ENCODE data around the gene CTDSP2. TPM values are rescaled to one million over a fixed set of nuclear protein-coding genes. Genes with fewer than 3 reads are reported as not detected.

CTDSP2 gene
- total RNA-seq, 2 donors from 2014 or later = 131 to 200 TPM

- no peak for DNase-seq
- peaks cover 12% of the 10 kb centered on the region for H3K4me1 ChIP-seq
- TF ChIP-seq CTCF (IDR thresholded peaks at IDR 0.05) = no peak
- no peak overlapping the region for H3K27ac ChIP-seq
- peaks cover 61% of the 10 kb centered on the region for H3K36me3 ChIP-seq
- intact Hi-C loops (cut with DNase I) = no loop called here
- no peaks in the 10 kb centered on the region for H3K27me3 ChIP-seq
- H3K9me3 ChIP-seq = no peaks in the 10 kb centered on the region
- H3K9ac ChIP-seq (ENCODE audit: low read depth in 2 of 2, low read length in 2 of 2) = no peak overlapping the region
- H3K4me3 ChIP-seq = no peak overlapping the region
Observed at GRCh38 chr12:57826966-57827365, 19.6 kb downstream of the CTDSP2 start.

- DNase-seq = no peak
- Histone ChIP-seq H3K36me3 (peaks cover 61% of the 10 kb centered on the region), H3K9me3 (no peaks in the 10 kb centered on the region), H3K9ac (ENCODE audit: low read depth in 2 of 2, low read length in 2 of 2) (no peak overlapping the region), H3K4me1 (peaks cover 7% of the 10 kb centered on the region), H3K27ac (no peak overlapping the region), H3K4me3 (no peak overlapping the region), H3K27me3 (no peaks in the 10 kb centered on the region)
- intact Hi-C loops (cut with DNase I) = no loop called here
- no peak for TF ChIP-seq CTCF (IDR thresholded peaks at IDR 0.05)
Observed at GRCh38 chr12:57826400-57826799, 20.1 kb downstream of the CTDSP2 start.

DNA sequence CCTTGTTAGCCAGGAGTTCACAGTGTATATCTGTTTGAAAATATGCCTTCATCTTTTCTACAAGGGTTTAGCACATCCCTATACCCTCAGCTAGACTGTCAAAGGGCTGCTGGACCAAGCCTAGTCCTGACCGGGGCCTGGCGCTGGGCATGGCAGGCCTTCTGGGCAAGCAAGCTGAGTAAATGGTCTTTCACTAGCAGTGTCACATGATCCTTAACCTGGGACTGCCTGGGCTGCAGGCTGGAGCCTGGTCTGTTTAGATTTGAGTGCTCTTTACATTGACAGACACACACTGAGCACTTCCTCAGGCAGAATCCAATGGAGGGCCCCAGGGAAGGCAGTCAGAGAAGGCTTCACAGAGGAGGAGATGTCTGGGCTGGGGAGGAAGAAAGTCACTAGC, 21.1 kb downstream of the CTDSP2 start:
- Histone ChIP-seq H3K9me3 (no peaks in the 10 kb centered on the region), H3K4me1 (no peaks in the 10 kb centered on the region), H3K9ac (ENCODE audit: low read depth in 2 of 2, low read length in 2 of 2) (no peak overlapping the region), H3K27me3 (no peaks in the 10 kb centered on the region), H3K4me3 (no peak overlapping the region), H3K27ac (no peak overlapping the region), H3K36me3 (peaks cover 64% of the 10 kb centered on the region)
- no peak for DNase-seq
- TF ChIP-seq CTCF (IDR thresholded peaks at IDR 0.05) = no peak
- intact Hi-C loops (cut with DNase I) = no loop called here

DNA sequence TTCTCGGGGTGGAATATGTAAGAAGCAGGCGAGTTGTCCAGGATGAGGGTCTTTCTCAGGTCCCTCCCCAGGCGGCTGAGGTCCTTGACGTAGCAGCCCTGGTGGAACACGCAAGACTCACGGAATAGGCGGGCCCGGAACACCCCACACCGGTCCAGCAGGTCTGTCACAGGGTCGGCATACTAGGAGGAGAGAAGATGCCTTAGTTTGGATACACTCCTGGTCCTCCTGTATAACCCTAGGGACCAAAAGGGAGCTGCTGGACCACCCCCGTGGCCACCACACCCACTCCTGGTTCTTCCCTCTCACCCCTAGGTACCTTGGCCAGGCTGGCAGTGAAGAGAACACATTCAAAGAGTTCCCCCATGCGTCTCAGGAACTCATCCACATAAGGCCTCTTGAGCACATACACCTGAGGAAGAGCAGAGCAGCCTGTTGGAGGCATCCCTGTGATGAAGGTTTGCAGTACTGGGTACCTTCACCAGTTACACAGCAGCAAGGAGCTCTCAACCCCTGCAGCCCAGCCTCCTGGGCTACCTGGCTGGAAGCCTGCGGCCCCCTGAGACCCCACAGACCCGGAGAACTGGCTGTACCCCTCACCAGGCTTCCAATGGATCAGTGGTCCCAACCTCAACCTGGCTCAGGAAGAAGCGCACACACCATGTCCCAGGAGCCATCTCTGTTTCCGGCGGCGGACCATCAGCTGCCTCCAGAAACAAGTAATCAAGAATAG, 22.5 kb downstream of the CTDSP2 start:
- no peak overlapping the region for H3K9ac ChIP-seq (ENCODE audit: low read depth in 2 of 2, low read length in 2 of 2)
- peaks cover 61% of the 10 kb centered on the region for H3K36me3 ChIP-seq
- no peaks in the 10 kb centered on the region for H3K4me1 ChIP-seq
- DNase-seq = no peak
- no peak overlapping the region for H3K4me3 ChIP-seq
- no peaks in the 10 kb centered on the region for H3K27me3 ChIP-seq
- intact Hi-C loops (cut with DNase I) = no loop called here
- no peak overlapping the region for H3K27ac ChIP-seq
- TF ChIP-seq CTCF (IDR thresholded peaks at IDR 0.05) = no peak
- H3K9me3 ChIP-seq = no peaks in the 10 kb centered on the region

DNA sequence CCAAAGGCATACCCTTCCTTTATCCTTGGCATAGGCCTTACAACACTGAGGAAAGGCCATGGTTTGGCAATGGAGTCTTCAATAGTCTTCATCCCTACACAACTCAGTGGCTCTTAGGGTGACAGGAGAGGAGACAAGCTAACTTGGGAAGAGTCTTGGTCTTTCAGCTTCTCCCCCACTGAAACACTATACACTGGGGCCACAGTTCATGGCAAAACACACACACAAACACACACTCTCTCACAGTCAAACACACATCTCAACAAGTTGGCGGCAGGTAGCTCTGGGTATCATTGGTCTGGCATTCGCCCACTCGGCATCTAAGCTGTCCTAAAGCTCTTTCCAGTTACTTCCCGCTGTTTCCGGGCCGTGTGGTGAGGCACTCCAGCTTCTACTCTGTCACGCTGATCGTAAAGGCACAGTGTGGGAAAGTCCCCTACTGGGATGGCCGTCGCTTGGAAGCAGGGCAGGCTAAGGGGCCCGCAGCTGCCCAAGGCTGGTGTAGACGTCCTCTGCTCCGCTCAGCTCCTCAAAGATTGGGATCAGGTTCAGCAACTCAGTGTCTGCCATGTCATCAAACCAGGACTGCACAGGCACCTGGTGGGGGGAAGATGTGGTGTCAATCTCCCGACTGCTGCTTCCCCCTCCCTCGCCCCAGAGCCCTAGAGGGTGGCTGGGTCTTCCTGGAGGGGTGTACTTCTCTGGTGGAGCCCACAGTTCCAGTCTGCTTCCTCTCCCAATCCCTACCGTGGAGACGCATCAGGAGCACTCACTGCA, 23.2 kb downstream of the CTDSP2 start:
- intact Hi-C loops (cut with DNase I) = no loop called here
- no peak overlapping the region for H3K27ac ChIP-seq
- DNase-seq = no peak

More for the DNA sequence above, 23.2 kb downstream of the CTDSP2 start:
- H3K4me1 ChIP-seq = no peaks in the 10 kb centered on the region
- no peak overlapping the region for H3K9ac ChIP-seq (ENCODE audit: low read depth in 2 of 2, low read length in 2 of 2)
- no peaks in the 10 kb centered on the region for H3K27me3 ChIP-seq
- TF ChIP-seq CTCF (IDR thresholded peaks at IDR 0.05) = no peak
- no peak overlapping the region for H3K4me3 ChIP-seq
- no peaks in the 10 kb centered on the region for H3K9me3 ChIP-seq
- peaks cover 58% of the 10 kb centered on the region for H3K36me3 ChIP-seq

All from colonic mucosa (tissue), 4 donors.